Right lung (tissue), 10 donors: ENCODE measurements around the gene PRKG2. TPM values are rescaled to one million over a fixed set of nuclear protein-coding genes. Genes with fewer than 3 reads are reported as not detected.
A peak's percentile ranks its signal among the peaks of the same experiment; 100 is the strongest.
"Not testable (repeated sequence)": the region's sequence is repeated elsewhere in the genome, so short reads cannot be mapped to it uniquely, and the experiment has no call there.

Source experiments
- DNase-seq, 2 donors: peaks; one replicate each; pipeline ENCODE4 v3.0.0-alpha.2; 2013
- long read RNA-seq, 8 donors: transcript quantifications; one replicate each; lab custom pipeline, GENCODE V29; 2026
- polyA plus RNA-seq, 5 donors: library from polyadenylated mRNA; unstranded; fragments of 120-200 nt; gene quantifications; one replicate each; pipeline versions ENCODE4 v1.2.1 to v1.2.3, GENCODE V29; 2013; ENCODE audit warnings: inconsistent platforms in 1 of 5, low replicate concordance in 1 of 5; ENCODE audit not compliant: insufficient read length in 5 of 5, insufficient read depth in 1 of 5

Gene PRKG2
- 1 to 10 TPM; 2.4 to 6.3 (median 3.8) TPM for polyA plus RNA-seq
- long read RNA-seq, donor 1 = 0 reads
- long read RNA-seq, donor 2, partial matches to known transcripts = 0 of 1 reads
- long read RNA-seq, donor 2, other reads (novel, unspliced or antisense) = 0 of 1 reads
- long read RNA-seq, donor 3 = 0 reads
- long read RNA-seq, donor 4 = 0 reads
- long read RNA-seq, donor 5 = 0 reads
- long read RNA-seq, donor 6 = 0 reads
- long read RNA-seq, donor 7 = 0 reads
- long read RNA-seq, donor 8 = 0 reads

GRCh38 chr4:81214881-81215868 is at the start of gene PRKG2:
TSS of gene PRKG2 (minus strand) at chr4:81215222. CDS start at chr4:81205047, 10,175 bp downstream.
- peak in 1 of 2 donors; percentile 10 for DNase-seq

- no peak for DNase-seq
These were observed 45.5 kb upstream of the PRKG2 start for GRCh38 chr4:81260443-81261101.

- DNase-seq = no peak
These were observed 44.0 kb upstream of the PRKG2 start for GRCh38 chr4:81258841-81259550.

- DNase-seq = no peak
These were observed 42.8 kb upstream of the PRKG2 start for GRCh38 chr4:81257816-81258215.

GRCh38 chr4:81257021-81257420 is 42.0 kb upstream of the PRKG2 start:
- no peak for DNase-seq

GRCh38 chr4:81256059-81256970 is 41.3 kb upstream of the PRKG2 start:
- no peak for DNase-seq

- no peak for DNase-seq
These were observed 40.5 kb upstream of the PRKG2 start for GRCh38 chr4:81255524-81255923.

- no peak for DNase-seq
These were observed 35.4 kb upstream of the PRKG2 start for GRCh38 chr4:81250430-81250829.

- DNase-seq = no peak
These were observed 30.4 kb upstream of the PRKG2 start for GRCh38 chr4:81245218-81246009.

GRCh38 chr4:81237791-81238190 is 22.8 kb upstream of the PRKG2 start:
- no peak for DNase-seq

GRCh38 chr4:81235982-81236749 is 21.1 kb upstream of the PRKG2 start:
- DNase-seq = no peak

GRCh38 chr4:81227968-81228367 is 12.9 kb upstream of the PRKG2 start:
- DNase-seq = no peak

- no peak for DNase-seq
These were observed 12.1 kb upstream of the PRKG2 start for GRCh38 chr4:81227138-81227537.

GRCh38 chr4:81225252-81225651 is 10.2 kb upstream of the PRKG2 start:
- DNase-seq = no peak

- not testable (repeated sequence) for DNase-seq
These were observed 7.1 kb upstream of the PRKG2 start for GRCh38 chr4:81222082-81222472.

- DNase-seq = no peak
These were observed 6.5 kb upstream of the PRKG2 start for GRCh38 chr4:81221303-81222081.

GRCh38 chr4:81220271-81220670 is 5.2 kb upstream of the PRKG2 start:
- no peak for DNase-seq

- no peak for DNase-seq
These were observed 3.2 kb upstream of the PRKG2 start for GRCh38 chr4:81218206-81218605.
